ENCODE data around the gene CD7. TPM values are rescaled to one million over a fixed set of nuclear protein-coding genes. Genes with fewer than 3 reads are reported as not detected.

CD7 gene
- total RNA-seq (2014; rRNA removed; shearing (Covaris generic)) (not detected in 2 replicates), total RNA-seq (2022) (not detected in 2 replicates), Bru-seq, nascent RNA (not detected), BruChase-seq, experiment 1, labeled RNA remaining after a 6-hour chase (not detected), BruChase-seq, experiment 2, labeled RNA remaining after a 2-hour chase (not detected)
- long read RNA-seq: 0 reads

DNA sequence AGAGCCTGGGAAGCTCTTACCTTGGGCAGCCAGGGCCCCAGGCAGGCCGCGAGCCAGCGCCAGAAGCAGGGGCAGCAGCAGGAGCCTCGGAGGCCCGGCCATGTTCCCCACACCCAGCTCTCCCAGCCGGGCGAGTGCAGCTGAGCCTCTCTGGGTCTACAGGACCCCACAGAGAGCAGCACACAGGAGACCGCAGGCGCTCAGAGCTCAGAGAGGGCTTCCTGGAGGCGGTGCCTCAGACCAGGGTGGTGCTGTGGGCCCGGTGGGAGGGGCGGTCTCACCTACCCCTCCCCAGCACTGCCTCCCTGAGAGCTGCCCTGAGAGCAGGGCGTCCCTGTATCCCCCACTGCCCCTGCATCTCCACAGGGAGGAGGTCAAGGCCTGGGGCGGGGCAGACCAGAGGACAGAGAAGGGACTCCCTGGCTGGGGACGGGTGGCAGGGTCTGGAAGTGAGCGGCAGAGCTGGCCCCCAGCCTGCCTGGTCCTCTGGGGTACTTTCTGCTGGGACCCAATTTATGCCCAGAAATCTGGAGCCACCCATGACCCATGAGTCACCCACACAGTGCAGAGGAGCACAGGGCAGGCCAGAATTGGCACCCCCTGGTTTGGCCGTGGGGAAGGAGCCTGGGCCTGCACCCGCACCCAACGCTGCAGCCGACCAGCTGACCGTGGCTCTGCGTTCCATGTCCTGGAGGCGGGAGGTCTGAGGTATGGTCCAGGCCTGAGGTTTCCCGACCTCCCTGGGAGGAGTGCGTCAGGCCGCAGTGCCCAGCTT lies at the start of gene CD7:
Gene CD7 (minus strand): TSS at position 215 of the 775 bp plus-strand sequence. CDS start 113 bp downstream, at position 102.
- TF ChIP-seq EZH2phosphoT487 (IDR thresholded peaks at IDR 0.05; ENCODE audit: borderline replicate concordance, low read depth, low read length): no peak
- TF ChIP-seq, protein P1, sequence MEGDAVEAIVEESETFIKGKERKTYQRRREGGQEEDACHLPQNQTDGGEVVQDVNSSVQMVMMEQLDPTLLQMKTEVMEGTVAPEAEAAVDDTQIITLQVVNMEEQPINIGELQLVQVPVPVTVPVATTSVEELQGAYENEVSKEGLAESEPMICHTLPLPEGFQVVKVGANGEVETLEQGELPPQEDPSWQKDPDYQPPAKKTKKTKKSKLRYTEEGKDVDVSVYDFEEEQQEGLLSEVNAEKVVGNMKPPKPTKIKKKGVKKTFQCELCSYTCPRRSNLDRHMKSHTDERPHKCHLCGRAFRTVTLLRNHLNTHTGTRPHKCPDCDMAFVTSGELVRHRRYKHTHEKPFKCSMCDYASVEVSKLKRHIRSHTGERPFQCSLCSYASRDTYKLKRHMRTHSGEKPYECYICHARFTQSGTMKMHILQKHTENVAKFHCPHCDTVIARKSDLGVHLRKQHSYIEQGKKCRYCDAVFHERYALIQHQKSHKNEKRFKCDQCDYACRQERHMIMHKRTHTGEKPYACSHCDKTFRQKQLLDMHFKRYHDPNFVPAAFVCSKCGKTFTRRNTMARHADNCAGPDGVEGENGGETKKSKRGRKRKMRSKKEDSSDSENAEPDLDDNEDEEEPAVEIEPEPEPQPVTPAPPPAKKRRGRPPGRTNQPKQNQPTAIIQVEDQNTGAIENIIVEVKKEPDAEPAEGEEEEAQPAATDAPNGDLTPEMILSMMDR (conservative IDR thresholded peaks at IDR 0.05; ENCODE audit: low read length): no peak
- Histone ChIP-seq H3K27ac (ENCODE audit: low read depth, low read length, poor library complexity, severe bottlenecking) (no peak within 1 kb of the TSS), H3K4me3 (ENCODE audit: low read depth, low read length, poor library complexity, severe bottlenecking) (no peak within 1 kb of the TSS), H3K79me2 (ENCODE audit: insufficient read depth, low read depth, low read length) (no peaks in the 10 kb centered on the region), H3K4me2 (ENCODE audit: low read length) (no peak within 1 kb of the TSS), H3K4me1 (ENCODE audit: insufficient read depth, low read length, poor library complexity, severe bottlenecking) (no peaks in the 10 kb centered on the region), H4K20me1 (ENCODE audit: insufficient read depth, low read length) (no peaks in the 10 kb centered on the region), H2AFZ (ENCODE audit: low read length) (no peak within 1 kb of the TSS), H3K9me2 (ENCODE audit: insufficient read depth, low read length) (no peaks in the 10 kb centered on the region), H3K9me3 (ENCODE audit: low read length) (peaks cover 8% of the 10 kb centered on the region; the same call in 1 of the 2 replicates), H3K36me3 (ENCODE audit: insufficient read depth, low read length) (no peaks in the 10 kb centered on the region)
- ChIA-PET CTCF (ENCODE audit: unreplicated experiment) (interaction anchor here (0.6 kb wide), 1 partner anchor 17 kb away, joined by 6 read pairs; no protein-coding TSS in a partner anchor), POLR2A (no interaction called here)
- DNase-seq (ENCODE audit: low spot score): no peak
- intact Hi-C loops (cut with micrococcal nuclease; ENCODE audit: unreplicated experiment): no loop called here
- no TSS peak for BruUV-seq (replicated peaks)

DNA sequence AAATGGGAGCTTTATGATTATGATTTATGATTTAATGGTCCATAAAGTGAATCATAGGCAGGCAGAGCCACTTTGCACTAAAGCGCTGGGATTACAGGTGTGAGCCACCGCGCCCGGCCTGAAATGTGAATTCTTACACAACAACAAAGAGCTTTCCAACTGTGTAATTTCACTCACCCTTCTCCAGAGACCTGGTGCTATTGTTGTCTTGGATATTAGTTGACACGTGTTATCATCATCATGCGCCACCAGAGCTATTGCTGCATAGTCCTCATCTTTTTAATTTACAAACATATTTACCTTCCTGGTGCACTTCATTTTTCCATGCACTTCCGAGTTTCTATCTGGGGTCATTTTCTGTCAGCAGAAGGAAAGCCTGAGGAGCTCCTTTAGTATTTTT lies 49.3 kb upstream of the CD7 start:
- POLR2A ChIA-PET: interaction anchor here (0.6 to 1.9 kb wide), 8 partner anchors 9 to 398 kb away, joined by 3 to 8 read pairs (median 5); partner anchors contain the start of gene OGFOD3
- no peak for TF ChIP-seq EZH2phosphoT487 (IDR thresholded peaks at IDR 0.05; ENCODE audit: borderline replicate concordance, low read depth, low read length)
- TF ChIP-seq, protein P1 (conservative IDR thresholded peaks at IDR 0.05; ENCODE audit: low read length): no peak
- CTCF ChIA-PET (ENCODE audit: unreplicated experiment): interaction anchor here (1.0 to 1.3 kb wide), 2 partner anchors 10 to 16 kb away, joined by 3 to 6 read pairs; no protein-coding TSS in a partner anchor
- Histone ChIP-seq H3K4me1 (ENCODE audit: insufficient read depth, low read length, poor library complexity, severe bottlenecking) (peaks cover 65% of the 10 kb centered on the region), H3K27ac (ENCODE audit: low read depth, low read length, poor library complexity, severe bottlenecking) (peak overlapping the region; percentile 1), H3K9me2 (ENCODE audit: insufficient read depth, low read length) (no peaks in the 10 kb centered on the region), H3K4me2 (ENCODE audit: low read length) (peak overlapping the region; percentile 48), H3K79me2 (ENCODE audit: insufficient read depth, low read depth, low read length) (no peaks in the 10 kb centered on the region), H3K9me3 (ENCODE audit: low read length) (no peaks in the 10 kb centered on the region), H3K36me3 (ENCODE audit: insufficient read depth, low read length) (no peaks in the 10 kb centered on the region), H4K20me1 (ENCODE audit: insufficient read depth, low read length) (no peaks in the 10 kb centered on the region), H3K4me3 (ENCODE audit: low read depth, low read length, poor library complexity, severe bottlenecking) (peak overlapping the region; percentile 59), H2AFZ (ENCODE audit: low read length) (no peak overlapping the region)
- intact Hi-C loops (cut with micrococcal nuclease; ENCODE audit: unreplicated experiment): no loop called here
- DNase-seq (ENCODE audit: low spot score): no peak
- BruUV-seq (replicated peaks): no TSS peak

Measured in OCI-LY7 (cell line).